HepG2 (cell line): Measurements from ENCODE around the gene LCN2. TPM values are rescaled to one million over a fixed set of nuclear protein-coding genes. Genes with fewer than 3 reads are reported as not detected.

Experiments
- ATF3 ChIP-seq: sonication (generic); formaldehyde crosslinking; IDR thresholded peaks from 2 replicates; pipeline ENCODE4 v1.4.0; 2020; ENCODE audit warnings: missing genetic modification reagents
- EEA1 ChIP-seq: sonication (generic); formaldehyde crosslinking; IDR thresholded peaks from 2 replicates; pipeline ENCODE4 v1.5.1; 2020; ENCODE audit warnings: mild to moderate bottlenecking, missing genetic modification reagents, borderline replicate concordance
- FOXO1 ChIP-seq: sonication (generic); formaldehyde crosslinking; IDR thresholded peaks from 2 replicates; pipeline ENCODE4 v1.4.0; 2020; ENCODE audit warnings: missing genetic modification reagents
- GMEB1 ChIP-seq: sonication (generic); formaldehyde crosslinking; IDR thresholded peaks from 2 replicates; pipeline ENCODE4 v1.5.1; 2020; ENCODE audit warnings: missing genetic modification reagents, mild to moderate bottlenecking, borderline replicate concordance
- HES4 ChIP-seq: sonication (generic); formaldehyde crosslinking; IDR thresholded peaks from 2 replicates; pipeline ENCODE4 v1.9.0; 2021; ENCODE audit warnings: mild to moderate bottlenecking, missing genetic modification reagents, borderline replicate concordance
- KAT7 ChIP-seq: IDR thresholded peaks from 2 replicates; pipeline ENCODE4 v1.6.1; 2018; ENCODE audit warnings: borderline replicate concordance, missing compliant biosample characterization
- MIXL1 ChIP-seq: IDR thresholded peaks from 2 replicates; pipeline ENCODE4 v1.6.1; 2016
- PHF5A ChIP-seq: IDR thresholded peaks from one replicate; pipeline ENCODE4 v1.6.1; 2018; ENCODE audit warnings: low read depth, missing genetic modification reagents; ENCODE audit not compliant: unreplicated experiment
- SRSF9 ChIP-seq: fragments of 200-400 bp; formaldehyde crosslinking; IDR thresholded peaks from 2 replicates; pipeline ENCODE4 v1.6.1; 2018; ENCODE audit warnings: borderline replicate concordance, mild to moderate bottlenecking, low read depth, low read length; ENCODE audit not compliant: insufficient read depth, poor library complexity, severe bottlenecking
- ZBTB46 ChIP-seq: sonication (generic); formaldehyde crosslinking; IDR thresholded peaks from 2 replicates; pipeline ENCODE4 v1.4.0; 2020; ENCODE audit warnings: mild to moderate bottlenecking, missing genetic modification reagents, borderline replicate concordance
- ZNF329 ChIP-seq: sonication (generic); formaldehyde crosslinking; IDR thresholded peaks from 2 replicates; pipeline ENCODE4 v1.9.0; 2021; ENCODE audit warnings: low read depth, mild to moderate bottlenecking, missing genetic modification reagents
- ZNF687 ChIP-seq: sonication (generic); formaldehyde crosslinking; IDR thresholded peaks from 2 replicates; pipeline ENCODE4 v1.5.1; 2020; ENCODE audit warnings: mild to moderate bottlenecking, missing genetic modification reagents, moderate library complexity
- ZNF883 ChIP-seq: sonication (generic); formaldehyde crosslinking; IDR thresholded peaks from 2 replicates; pipeline ENCODE4 v1.5.1; 2020; ENCODE audit warnings: mild to moderate bottlenecking, missing genetic modification reagents; ENCODE audit errors: not compliant biosample characterization
- polyA plus RNA-seq, 8 experiments: library from polyadenylated mRNA; depleted of rRNA in 3 of 8; stranded (reverse) in 7 of 8; unstranded in 1 of 8; fragments of >200 nt; fragmentation: Illumina TruSeq in 4 of 8; extraction: Trizol in 4 of 8; gene quantifications; 2 replicates each; pipeline versions ENCODE4 v1.2.1 to v1.2.3, GENCODE V29; 2011 to 2016; ENCODE audit warnings: low read depth in 4 of 8, missing spikeins in 1 of 8, mixed read lengths in 1 of 8; ENCODE audit not compliant: insufficient read depth in 1 of 8
- total RNA-seq, 5 experiments: library from RNA; depleted of rRNA; stranded (reverse); fragments of >200 nt; fragmentation: Illumina TruSeq; extraction: Trizol; gene quantifications; 2 replicates each; pipeline ENCODE4 v1.2.3, GENCODE V29; 2016; ENCODE audit warnings: low read depth in 1 of 5

LCN2 gene
- total and polyA plus RNA-seq, 2 of the 13 experiments (the other 11 are each of a cell fraction or from before 2014, with no cell fraction given), result 0.38 to 1.4 TPM

GRCh38 chr9:128127568-128127989 lies 21.7 kb upstream of the LCN2 start, which contains the start of gene PTGES2 (continued):
- peak; percentile 66; the same call in 1 of the 2 replicates for TF ChIP-seq GMEB1 (CRISPR knock-in tag)
- 0 out of 2 replicates have a peak, but pooled peaks have one; percentile 41 for TF ChIP-seq ZNF329 (CRISPR knock-in tag)
- no peak for TF ChIP-seq EEA1 (CRISPR knock-in tag)
- peak; percentile 70; the same call in 1 of the 2 replicates for TF ChIP-seq ZNF687
- TF ChIP-seq ZNF883 (CRISPR knock-in tag), result peak; percentile 30
- no peak for TF ChIP-seq ATF3 (CRISPR knock-in tag)
- TF ChIP-seq KAT7 (CRISPR knock-in tag), result 0 out of 2 replicates have a peak, but pooled peaks have one; percentile 20
- no peak for TF ChIP-seq MIXL1 (CRISPR knock-in tag)
- no peak for TF ChIP-seq SRSF9
- peak; percentile 2 for TF ChIP-seq PHF5A (CRISPR knock-in tag)
- TF ChIP-seq FOXO1 (CRISPR knock-in tag), result 0 out of 2 replicates have a peak, but pooled peaks have one; percentile 42
- no peak for TF ChIP-seq ZBTB46 (CRISPR knock-in tag)
- 0 out of 2 replicates have a peak, but pooled peaks have one; percentile 5 for TF ChIP-seq HES4 (CRISPR knock-in tag)
